Measurements from ENCODE around the gene PDXP.

PDXP gene

GRCh38 chr22:37703906-37704305 is 45.4 kb downstream of the PDXP start:
- DNase-seq = no peak

DNA sequence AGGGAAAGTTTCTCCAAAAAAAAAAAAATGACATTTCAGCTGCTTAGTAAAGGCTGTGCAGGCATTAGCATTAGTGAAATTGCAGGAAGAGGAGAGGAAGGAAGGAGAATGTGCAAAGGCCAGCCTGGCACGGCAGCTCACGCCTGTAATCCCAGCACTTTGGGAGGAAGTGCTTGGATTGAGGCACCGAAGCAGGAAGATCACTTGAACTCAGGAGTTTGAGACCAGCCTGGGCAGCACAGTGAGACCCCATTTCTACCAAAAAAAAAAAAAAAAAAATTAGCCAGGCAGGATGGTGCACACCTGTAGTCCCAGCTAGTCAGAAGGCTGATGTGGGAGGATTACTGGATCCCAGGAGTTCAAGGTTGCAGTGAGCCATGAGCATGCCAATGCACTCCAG is 46.1 kb downstream of the PDXP start:
- DNase-seq = no peak

GRCh38 chr22:37705205-37705604 is 46.7 kb downstream of the PDXP start:
- DNase-seq = no peak

GRCh38 chr22:37708580-37709444 is 50.3 kb downstream of the PDXP start:
- no peak for DNase-seq

DNA sequence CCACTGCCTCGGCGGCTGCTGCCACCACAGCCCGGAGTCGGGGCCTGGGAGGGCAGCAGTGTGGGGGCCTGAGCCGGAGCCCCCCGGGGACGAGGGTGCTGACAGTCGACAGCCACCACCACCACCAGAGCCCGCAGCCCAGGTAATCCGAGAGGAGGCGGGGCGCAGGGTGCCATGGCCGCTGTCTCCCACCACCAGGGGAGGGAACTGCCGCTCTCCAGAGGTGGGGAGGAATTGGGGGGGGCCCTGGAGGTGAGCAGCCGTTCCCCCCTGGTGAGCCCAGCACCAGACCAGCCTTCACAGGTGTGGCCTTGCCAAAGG is 50.9 kb downstream of the PDXP start:
- no peak for DNase-seq

DNA sequence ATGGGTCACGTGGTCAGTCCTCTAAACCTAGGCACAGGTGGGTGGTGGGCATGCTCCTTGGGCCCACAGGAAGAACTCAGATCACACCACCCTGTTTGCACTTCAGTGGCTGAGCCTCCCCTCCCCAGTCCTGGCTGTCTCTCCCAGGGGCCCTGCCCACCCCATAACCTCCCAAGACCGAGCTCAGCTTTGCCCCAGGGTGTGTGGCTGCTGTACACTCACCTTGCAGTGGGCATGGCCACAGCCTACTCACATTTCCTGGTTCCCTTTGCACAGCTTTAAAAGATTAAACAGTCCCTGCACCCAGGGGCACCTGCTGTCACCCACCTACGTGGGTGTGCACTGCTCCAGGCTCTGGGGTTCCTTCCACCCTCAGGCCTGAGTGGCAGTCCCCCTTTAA is 52.2 kb downstream of the PDXP start:
- DNase-seq = no peak

DNA sequence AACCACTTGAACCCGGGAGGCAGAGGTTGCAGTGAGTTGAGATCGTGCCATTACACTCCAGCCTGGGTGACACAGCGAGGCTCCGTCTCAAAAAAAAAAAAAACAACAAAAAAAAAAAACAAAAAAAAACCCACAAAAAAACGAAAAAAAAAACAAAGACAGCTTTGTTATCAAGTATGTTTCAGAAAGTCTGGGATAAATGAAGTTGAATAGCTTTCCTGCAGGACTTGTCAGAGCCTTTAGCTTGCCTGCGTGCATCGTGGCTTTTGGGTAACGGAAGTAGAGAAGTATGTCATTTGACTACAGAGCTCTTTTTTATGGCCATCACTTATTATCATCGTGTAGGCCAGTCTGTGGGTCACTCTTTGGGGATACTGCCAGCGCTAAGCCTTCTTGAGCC is 53.0 kb downstream of the PDXP start:
- DNase-seq = no peak

DNA sequence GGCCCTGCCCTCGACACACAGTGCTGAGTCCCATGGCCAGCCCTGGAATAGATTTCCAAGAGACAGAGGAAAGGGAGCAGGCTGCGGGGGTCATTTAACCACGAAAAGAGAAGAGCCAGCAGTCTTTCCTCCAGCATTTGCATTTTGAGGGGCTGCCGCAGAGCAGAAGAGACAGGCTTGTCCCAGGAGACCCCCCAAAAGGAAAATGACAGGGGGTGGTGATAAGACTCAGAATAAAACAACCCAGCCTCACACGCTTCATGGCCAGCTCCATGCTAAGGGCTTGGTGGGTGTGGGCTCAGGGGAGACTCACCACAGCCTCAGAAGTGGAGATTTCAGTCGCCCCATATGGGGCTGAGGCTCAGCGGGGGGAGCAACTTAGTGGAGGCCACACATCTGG is 55.2 kb downstream of the PDXP start:
- no peak for DNase-seq

GRCh38 chr22:37714634-37715033 is 56.1 kb downstream of the PDXP start:
- no peak for DNase-seq

DNA sequence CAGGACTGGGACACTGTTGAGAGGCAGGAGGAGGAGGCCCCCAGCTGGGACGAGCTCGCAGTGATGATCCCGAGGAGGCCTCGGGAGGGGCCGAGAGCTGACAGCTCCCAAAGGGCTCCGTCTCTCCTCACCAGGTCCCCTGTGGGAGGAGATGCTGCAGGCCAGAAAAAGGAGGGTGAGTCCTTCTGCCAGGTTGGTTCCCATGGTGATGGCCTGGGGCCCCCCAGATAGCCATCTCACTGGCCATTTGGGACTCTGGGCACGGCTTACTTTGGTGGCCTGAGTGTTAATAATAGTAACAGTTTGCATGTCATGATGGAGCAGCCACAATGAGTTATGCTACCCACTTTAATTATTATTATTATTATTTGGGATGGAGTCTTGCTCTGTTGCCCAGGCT is 57.2 kb downstream of the PDXP start:
- no peak for DNase-seq
